ENCODE data around the gene C3orf62. TPM values are rescaled to one million over a fixed set of nuclear protein-coding genes. Genes with fewer than 3 reads are reported as not detected.

C3orf62 gene
- total and polyA plus RNA-seq, 9 of the 15 experiments (the other 6 are each of a cell fraction or from before 2014, with no cell fraction given): 1.3 to 5.7 (median 3.4) TPM

- TF ChIP-seq ZNF407 (IDR thresholded peaks at IDR 0.05; ENCODE audit: low read depth) (no peak), SIRT6 (IDR thresholded peaks at IDR 0.05; ENCODE audit: low read depth, low read length) (no peak), GTF2E2 (tag; IDR thresholded peaks at IDR 0.05) (peak; percentile 67), DPF2 (IDR thresholded peaks at IDR 0.05) (peak; percentile 96), ATF6 (CRISPR knock-in tag; IDR thresholded peaks at IDR 0.05) (no peak), NFATC3 (IDR thresholded peaks at IDR 0.05) (peak; percentile 61; the same call in 1 of the 2 replicates), BRF2 (IDR thresholded peaks at IDR 0.05; ENCODE audit: borderline replicate concordance, insufficient read depth, insufficient read length) (no peak), CBFB (CRISPR knock-in tag; IDR thresholded peaks at IDR 0.05) (no peak), THRAP3 (IDR thresholded peaks at IDR 0.05; ENCODE audit: borderline replicate concordance) (no peak), POLR3A (IDR thresholded peaks at IDR 0.05; ENCODE audit: borderline replicate concordance, extremely low read depth, insufficient read depth, insufficient read length) (no peak), ZNF778 (CRISPR knock-in tag; IDR thresholded peaks at IDR 0.05) (no peak), SIN3B (IDR thresholded peaks at IDR 0.05; ENCODE audit: low read depth) (no peak), SP2 (IDR thresholded peaks at IDR 0.05; ENCODE audit: extremely low read depth, low read depth, low read length, poor library complexity, severe bottlenecking) (no peak), FOXM1 (IDR thresholded peaks at IDR 0.05; ENCODE audit: low read depth) (peak; percentile 92), FOXM1 (CRISPR knock-in tag; IDR thresholded peaks at IDR 0.05; ENCODE audit: low read depth) (no peak), PCBP1 (IDR thresholded peaks at IDR 0.05; ENCODE audit: low read depth, low read length, poor library complexity, severe bottlenecking) (no peak), TRIM28 (IDR thresholded peaks at IDR 0.05) (peak; percentile 91; the same call in 1 of the 2 replicates)
Measured at GRCh38 chr3:49238274-49239127, 38.5 kb downstream of the C3orf62 start (continued).
